A673 (cell line): ENCODE data around the gene MIS12. TPM values are rescaled to one million over a fixed set of nuclear protein-coding genes. Genes with fewer than 3 reads are reported as not detected.
A peak's percentile ranks its signal among the peaks of the same experiment; 100 is the strongest.

Source experiments
- BruUV-seq: library from RNA; stranded (reverse); fragments of 400-500 nt; replicated peaks from 2 replicates; lab custom pipeline; 2021; lab: Mats Ljungman, UMichigan
- CTCF ChIA-PET: fragments of 300-600 bp; sonication (Branson Sonifier 250); formaldehyde crosslinking; loops from one replicate; lab custom pipeline; 2022; ENCODE audit warnings: antibody characterized with exemption; lab: Charles Lee
- POLR2A ChIA-PET: fragments of 300-600 bp; sonication (Branson Sonifier 250); formaldehyde crosslinking; loops from one replicate; lab custom pipeline; 2022; ENCODE audit warnings: antibody characterized with exemption; ENCODE audit not compliant: low non-redundant PET; lab: Charles Lee
- DNase-seq: peaks from one replicate; pipeline ENCODE4 v3.0.0-alpha.2; 2015; ENCODE audit warnings: low spot score
- H3K27ac ChIP-seq: fragments of 200-600 bp; sonication (generic); 2 replicates; pipeline ENCODE4 v1.5.1; 2016; ENCODE audit warnings: mixed run types, low read depth, mild to moderate bottlenecking, mixed read lengths, antibody characterized with exemption, low read length; ENCODE audit not compliant: poor library complexity, severe bottlenecking
- H3K27me3 ChIP-seq: fragments of 200-600 bp; sonication (generic); replicated peaks from 2 replicates; pipeline ENCODE4 v1.6.1; 2017; ENCODE audit warnings: mixed run types, low read depth, mild to moderate bottlenecking, mixed read lengths, antibody characterized with exemption, low read length; ENCODE audit not compliant: insufficient read depth, poor library complexity
- H3K36me3 ChIP-seq: fragments of 200-600 bp; sonication (generic); 2 replicates; pipeline ENCODE4 v1.6.1; 2016; ENCODE audit warnings: mixed run types, mild to moderate bottlenecking, mixed read lengths, antibody characterized with exemption, low read length; ENCODE audit not compliant: insufficient read depth, poor library complexity, severe bottlenecking
- H3K4me1 ChIP-seq: fragments of 200-600 bp; sonication (generic); 2 replicates; pipeline ENCODE4 v1.6.1; 2017; ENCODE audit warnings: mixed run types, mild to moderate bottlenecking, mixed read lengths, antibody characterized with exemption, low read length; ENCODE audit not compliant: insufficient read depth, poor library complexity, severe bottlenecking
- H3K4me3 ChIP-seq: fragments of 200-600 bp; sonication (generic); 2 replicates; pipeline ENCODE4 v1.5.1; 2016; ENCODE audit warnings: low read depth, mixed run types, mild to moderate bottlenecking, mixed read lengths, low read length; ENCODE audit not compliant: poor library complexity, severe bottlenecking
- H3K9me3 ChIP-seq: fragments of 200-600 bp; sonication (generic); 2 replicates; pipeline ENCODE4 v1.6.1; 2016; ENCODE audit warnings: mixed run types, low read depth, mild to moderate bottlenecking, mixed read lengths, antibody characterized with exemption, low read length; ENCODE audit not compliant: poor library complexity, severe bottlenecking
- EZH2 ChIP-seq: fragments of 200-600 bp; sonication (generic); IDR thresholded peaks from 2 replicates; pipeline ENCODE4 v1.6.1; 2017; ENCODE audit warnings: borderline replicate concordance, low read depth, mild to moderate bottlenecking, mixed read lengths, antibody characterized with exemption, low read length; ENCODE audit not compliant: poor library complexity, severe bottlenecking
- intact Hi-C: fragments of 100-400 bp; cut with micrococcal nuclease; formaldehyde crosslinking; loops from one replicate; pipeline ENCODE4 v1.10.0; 2022; ENCODE audit not compliant: unreplicated experiment
- total RNA-seq: library from RNA; stranded (reverse); gene quantifications from 2 replicates; pipeline ENCODE4 v1.2.3, GENCODE V29; 2021
- TF ChIP-seq, protein P1 (sequence below): fragments of 300-800, 200-600 bp; sonication (generic); conservative IDR thresholded peaks from 2 replicates; pipeline ENCODE4 v1.5.1; 2017; ENCODE audit warnings: low read depth, mild to moderate bottlenecking, antibody characterized with exemption, low read length, moderate library complexity, mixed read lengths

The MIS12 gene
- total RNA-seq, 1 experiment from 2014 or later = 33.9 TPM

DNA sequence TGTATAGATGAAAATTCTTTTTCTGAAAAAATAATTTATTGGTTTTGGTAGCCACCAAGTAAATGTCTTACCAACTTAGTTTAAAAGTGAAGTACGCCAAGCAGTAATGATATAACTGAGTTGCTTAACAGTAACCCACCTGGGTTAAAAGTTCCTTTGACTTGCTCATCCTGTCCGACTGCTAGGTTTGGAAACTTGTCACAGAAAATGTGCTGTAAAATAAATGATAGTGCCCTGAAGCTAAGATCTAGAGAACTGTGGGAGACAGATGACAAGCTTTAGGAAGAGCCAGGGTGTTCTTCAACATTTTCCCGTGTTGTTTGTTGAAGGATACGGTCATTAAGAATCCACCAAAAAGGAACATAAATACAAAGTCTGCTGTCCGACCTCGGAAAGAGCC lies 5.4 kb upstream of the MIS12 start:
- TF ChIP-seq EZH2 = no peak
- TF ChIP-seq, protein P1, sequence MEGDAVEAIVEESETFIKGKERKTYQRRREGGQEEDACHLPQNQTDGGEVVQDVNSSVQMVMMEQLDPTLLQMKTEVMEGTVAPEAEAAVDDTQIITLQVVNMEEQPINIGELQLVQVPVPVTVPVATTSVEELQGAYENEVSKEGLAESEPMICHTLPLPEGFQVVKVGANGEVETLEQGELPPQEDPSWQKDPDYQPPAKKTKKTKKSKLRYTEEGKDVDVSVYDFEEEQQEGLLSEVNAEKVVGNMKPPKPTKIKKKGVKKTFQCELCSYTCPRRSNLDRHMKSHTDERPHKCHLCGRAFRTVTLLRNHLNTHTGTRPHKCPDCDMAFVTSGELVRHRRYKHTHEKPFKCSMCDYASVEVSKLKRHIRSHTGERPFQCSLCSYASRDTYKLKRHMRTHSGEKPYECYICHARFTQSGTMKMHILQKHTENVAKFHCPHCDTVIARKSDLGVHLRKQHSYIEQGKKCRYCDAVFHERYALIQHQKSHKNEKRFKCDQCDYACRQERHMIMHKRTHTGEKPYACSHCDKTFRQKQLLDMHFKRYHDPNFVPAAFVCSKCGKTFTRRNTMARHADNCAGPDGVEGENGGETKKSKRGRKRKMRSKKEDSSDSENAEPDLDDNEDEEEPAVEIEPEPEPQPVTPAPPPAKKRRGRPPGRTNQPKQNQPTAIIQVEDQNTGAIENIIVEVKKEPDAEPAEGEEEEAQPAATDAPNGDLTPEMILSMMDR = no peak
- Histone ChIP-seq H3K27me3 (no peaks in the 10 kb centered on the region), H3K4me3 (no peak overlapping the region), H3K27ac (no peak overlapping the region), H3K36me3 (peaks cover 70% of the 10 kb centered on the region), H3K9me3 (no peaks in the 10 kb centered on the region), H3K4me1 (peaks cover 6% of the 10 kb centered on the region)
- intact Hi-C loops = no loop called here
- no TSS peak for BruUV-seq
- ChIA-PET CTCF (no interaction called here), POLR2A (no interaction called here)
- no peak for DNase-seq

DNA sequence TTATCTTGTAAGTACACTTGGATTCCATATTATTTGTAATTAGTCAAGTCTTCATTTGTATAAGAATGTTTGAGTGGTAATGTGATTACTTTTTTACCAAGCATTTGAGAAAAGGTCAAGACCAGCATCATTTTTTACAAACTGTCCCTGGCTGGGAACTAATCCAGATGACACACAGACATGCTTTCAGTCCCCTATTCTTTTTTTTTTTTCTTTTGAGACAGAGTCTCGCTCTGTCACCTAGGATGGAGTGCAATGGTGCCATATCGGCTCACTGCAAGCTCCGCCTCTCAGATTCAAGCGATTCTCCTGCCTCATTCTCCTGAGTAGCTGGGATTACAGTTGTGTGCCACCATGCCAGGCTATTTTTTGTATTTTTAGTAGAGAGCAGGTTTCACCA lies 4.9 kb upstream of the MIS12 start:
- Histone ChIP-seq H3K4me3 (no peak overlapping the region), H3K9me3 (no peaks in the 10 kb centered on the region), H3K4me1 (peaks cover 6% of the 10 kb centered on the region), H3K27ac (no peak overlapping the region), H3K36me3 (peaks cover 68% of the 10 kb centered on the region), H3K27me3 (no peaks in the 10 kb centered on the region)
- DNase-seq = no peak
- BruUV-seq = no TSS peak
- CTCF ChIA-PET = no interaction called here
- POLR2A ChIA-PET = no interaction called here
- intact Hi-C loops = no loop called here
- TF ChIP-seq, protein P1 = no peak
- no peak for TF ChIP-seq EZH2

DNA sequence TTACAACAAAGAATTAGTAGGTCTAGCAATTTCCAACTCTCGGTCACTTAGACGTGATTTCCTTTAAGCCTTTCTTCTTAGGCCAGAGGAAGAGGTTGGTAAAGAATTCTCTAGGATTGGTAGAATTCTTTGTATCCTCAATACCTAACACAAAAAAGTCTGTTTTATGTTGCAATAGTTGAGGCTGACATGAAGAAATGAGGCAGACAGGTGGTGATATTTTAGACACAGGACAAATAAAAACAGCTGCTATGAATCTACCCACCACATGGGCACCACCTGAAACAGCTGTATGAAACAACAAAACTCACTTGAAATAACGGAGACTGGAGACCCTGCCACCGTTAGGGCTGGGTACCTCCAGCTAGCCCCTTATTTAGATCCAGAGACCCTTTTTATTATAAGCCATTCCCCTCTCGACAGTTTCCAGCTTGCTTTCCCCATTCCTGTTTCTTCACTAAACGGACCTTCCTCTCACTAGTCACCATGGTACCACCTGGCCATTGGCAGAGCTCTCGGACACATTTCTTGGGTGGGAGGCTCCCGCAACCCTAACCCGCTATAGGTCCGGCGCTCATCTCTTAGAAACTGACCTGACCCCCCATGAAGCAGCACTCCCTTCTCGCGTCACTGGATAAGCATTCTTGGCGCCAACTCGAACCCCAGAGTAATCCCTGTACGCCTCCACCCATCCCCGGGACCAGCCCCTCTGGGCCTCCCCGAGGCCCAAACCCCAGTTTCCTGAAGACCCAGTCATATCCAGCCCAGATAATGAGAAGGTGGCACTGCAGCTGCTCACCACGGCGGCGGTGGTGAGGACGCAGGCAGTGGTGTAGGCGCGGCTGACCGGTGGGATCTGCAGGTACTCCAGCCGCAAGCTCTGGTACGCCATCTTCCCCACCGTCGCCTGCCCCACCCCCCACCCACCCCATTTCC lies 828 bp upstream of the MIS12 start, which contains the start of gene DERL2:
Gene DERL2, minus strand, starts transcription at position 909 of the 936 bp plus-strand sequence. Its CDS starts 17 bp downstream, at position 892.
- POLR2A ChIA-PET = interaction anchor here (0.5 to 0.7 kb wide), 3 partner anchors 10 to 110 kb away, joined by 3 to 17 read pairs (median 4); no protein-coding TSS in a partner anchor
- Histone ChIP-seq H3K4me3 (peak within 1 kb of the TSS; percentile 80), H3K27me3 (no peaks in the 10 kb centered on the region), H3K36me3 (peaks cover 58% of the 10 kb centered on the region), H3K27ac (peak within 1 kb of the TSS; percentile 99), H3K4me1 (peaks cover 14% of the 10 kb centered on the region), H3K9me3 (no peaks in the 10 kb centered on the region)
- TSS peak; percentile 57 for BruUV-seq
- TF ChIP-seq, protein P1 = no peak
- TF ChIP-seq EZH2 = no peak
- DNase-seq = peak; percentile 60
- intact Hi-C loops = loop anchor here (1.0 kb wide), 1 partner anchor 16 kb away; no protein-coding TSS in a partner anchor
- CTCF ChIA-PET = no interaction called here
